H1 (cell line): ENCODE data around the gene ARHGEF1. TPM values are rescaled to one million over a fixed set of nuclear protein-coding genes. Genes with fewer than 3 reads are reported as not detected.

Source experiments
- CBX8 ChIP-seq: fragments of 300-800, 300-1000 bp; sonication (generic); IDR thresholded peaks from 2 replicates; pipeline ENCODE4 v1.7.1; 2016; ENCODE audit warnings: low read depth, low read length, borderline replicate concordance
- CHD1 ChIP-seq: IDR thresholded peaks from 2 replicates; pipeline ENCODE4 v1.6.1; 2012; ENCODE audit warnings: low read depth, low read length, improper control_type of control experiment
- SIX5 ChIP-seq: IDR thresholded peaks from 2 replicates; pipeline ENCODE4 v1.6.1; 2011; ENCODE audit warnings: mild to moderate bottlenecking, low read depth, low read length
- polyA plus RNA-seq, 7 experiments: library from polyadenylated mRNA; depleted of rRNA in 3 of 7; stranded (reverse) in 5 of 7; unstranded in 2 of 7; fragments of >200 nt in 5 of 7; fragments of 200-250 nt in 2 of 7; gene quantifications; 1 replicate in 5 of 7; 2 replicates in 1 of 7; 4 replicates in 1 of 7; pipeline versions ENCODE4 v1.2.1 to v1.2.3, GENCODE V29; 2011 to 2013; ENCODE audit warnings: missing spikeins in 2 of 7, mixed read lengths in 2 of 7
- total RNA-seq: library from RNA; stranded (reverse); fragmentation: NEBNext Ultra II Directional; extraction: Animal tissue kit (Norgen Biotek cat#: 25700); gene quantifications from 2 replicates; pipeline ENCODE4 v1.2.1, GENCODE V29; 2021
- TF ChIP-seq, protein P1 (sequence below): fragments of 300-600 bp; sonication (generic); IDR thresholded peaks from 2 replicates; pipeline ENCODE4 v1.7.1; 2012; ENCODE audit warnings: low read length, moderate library complexity, mild to moderate bottlenecking, inconsistent platforms; ENCODE audit not compliant: insufficient replicate concordance

Gene ARHGEF1
- total and polyA plus RNA-seq, 2 of the 8 experiments (the other 6 are each of a cell fraction or from before 2014, with no cell fraction given), result 23.0 to 49.0 TPM

- TF ChIP-seq, protein P1, sequence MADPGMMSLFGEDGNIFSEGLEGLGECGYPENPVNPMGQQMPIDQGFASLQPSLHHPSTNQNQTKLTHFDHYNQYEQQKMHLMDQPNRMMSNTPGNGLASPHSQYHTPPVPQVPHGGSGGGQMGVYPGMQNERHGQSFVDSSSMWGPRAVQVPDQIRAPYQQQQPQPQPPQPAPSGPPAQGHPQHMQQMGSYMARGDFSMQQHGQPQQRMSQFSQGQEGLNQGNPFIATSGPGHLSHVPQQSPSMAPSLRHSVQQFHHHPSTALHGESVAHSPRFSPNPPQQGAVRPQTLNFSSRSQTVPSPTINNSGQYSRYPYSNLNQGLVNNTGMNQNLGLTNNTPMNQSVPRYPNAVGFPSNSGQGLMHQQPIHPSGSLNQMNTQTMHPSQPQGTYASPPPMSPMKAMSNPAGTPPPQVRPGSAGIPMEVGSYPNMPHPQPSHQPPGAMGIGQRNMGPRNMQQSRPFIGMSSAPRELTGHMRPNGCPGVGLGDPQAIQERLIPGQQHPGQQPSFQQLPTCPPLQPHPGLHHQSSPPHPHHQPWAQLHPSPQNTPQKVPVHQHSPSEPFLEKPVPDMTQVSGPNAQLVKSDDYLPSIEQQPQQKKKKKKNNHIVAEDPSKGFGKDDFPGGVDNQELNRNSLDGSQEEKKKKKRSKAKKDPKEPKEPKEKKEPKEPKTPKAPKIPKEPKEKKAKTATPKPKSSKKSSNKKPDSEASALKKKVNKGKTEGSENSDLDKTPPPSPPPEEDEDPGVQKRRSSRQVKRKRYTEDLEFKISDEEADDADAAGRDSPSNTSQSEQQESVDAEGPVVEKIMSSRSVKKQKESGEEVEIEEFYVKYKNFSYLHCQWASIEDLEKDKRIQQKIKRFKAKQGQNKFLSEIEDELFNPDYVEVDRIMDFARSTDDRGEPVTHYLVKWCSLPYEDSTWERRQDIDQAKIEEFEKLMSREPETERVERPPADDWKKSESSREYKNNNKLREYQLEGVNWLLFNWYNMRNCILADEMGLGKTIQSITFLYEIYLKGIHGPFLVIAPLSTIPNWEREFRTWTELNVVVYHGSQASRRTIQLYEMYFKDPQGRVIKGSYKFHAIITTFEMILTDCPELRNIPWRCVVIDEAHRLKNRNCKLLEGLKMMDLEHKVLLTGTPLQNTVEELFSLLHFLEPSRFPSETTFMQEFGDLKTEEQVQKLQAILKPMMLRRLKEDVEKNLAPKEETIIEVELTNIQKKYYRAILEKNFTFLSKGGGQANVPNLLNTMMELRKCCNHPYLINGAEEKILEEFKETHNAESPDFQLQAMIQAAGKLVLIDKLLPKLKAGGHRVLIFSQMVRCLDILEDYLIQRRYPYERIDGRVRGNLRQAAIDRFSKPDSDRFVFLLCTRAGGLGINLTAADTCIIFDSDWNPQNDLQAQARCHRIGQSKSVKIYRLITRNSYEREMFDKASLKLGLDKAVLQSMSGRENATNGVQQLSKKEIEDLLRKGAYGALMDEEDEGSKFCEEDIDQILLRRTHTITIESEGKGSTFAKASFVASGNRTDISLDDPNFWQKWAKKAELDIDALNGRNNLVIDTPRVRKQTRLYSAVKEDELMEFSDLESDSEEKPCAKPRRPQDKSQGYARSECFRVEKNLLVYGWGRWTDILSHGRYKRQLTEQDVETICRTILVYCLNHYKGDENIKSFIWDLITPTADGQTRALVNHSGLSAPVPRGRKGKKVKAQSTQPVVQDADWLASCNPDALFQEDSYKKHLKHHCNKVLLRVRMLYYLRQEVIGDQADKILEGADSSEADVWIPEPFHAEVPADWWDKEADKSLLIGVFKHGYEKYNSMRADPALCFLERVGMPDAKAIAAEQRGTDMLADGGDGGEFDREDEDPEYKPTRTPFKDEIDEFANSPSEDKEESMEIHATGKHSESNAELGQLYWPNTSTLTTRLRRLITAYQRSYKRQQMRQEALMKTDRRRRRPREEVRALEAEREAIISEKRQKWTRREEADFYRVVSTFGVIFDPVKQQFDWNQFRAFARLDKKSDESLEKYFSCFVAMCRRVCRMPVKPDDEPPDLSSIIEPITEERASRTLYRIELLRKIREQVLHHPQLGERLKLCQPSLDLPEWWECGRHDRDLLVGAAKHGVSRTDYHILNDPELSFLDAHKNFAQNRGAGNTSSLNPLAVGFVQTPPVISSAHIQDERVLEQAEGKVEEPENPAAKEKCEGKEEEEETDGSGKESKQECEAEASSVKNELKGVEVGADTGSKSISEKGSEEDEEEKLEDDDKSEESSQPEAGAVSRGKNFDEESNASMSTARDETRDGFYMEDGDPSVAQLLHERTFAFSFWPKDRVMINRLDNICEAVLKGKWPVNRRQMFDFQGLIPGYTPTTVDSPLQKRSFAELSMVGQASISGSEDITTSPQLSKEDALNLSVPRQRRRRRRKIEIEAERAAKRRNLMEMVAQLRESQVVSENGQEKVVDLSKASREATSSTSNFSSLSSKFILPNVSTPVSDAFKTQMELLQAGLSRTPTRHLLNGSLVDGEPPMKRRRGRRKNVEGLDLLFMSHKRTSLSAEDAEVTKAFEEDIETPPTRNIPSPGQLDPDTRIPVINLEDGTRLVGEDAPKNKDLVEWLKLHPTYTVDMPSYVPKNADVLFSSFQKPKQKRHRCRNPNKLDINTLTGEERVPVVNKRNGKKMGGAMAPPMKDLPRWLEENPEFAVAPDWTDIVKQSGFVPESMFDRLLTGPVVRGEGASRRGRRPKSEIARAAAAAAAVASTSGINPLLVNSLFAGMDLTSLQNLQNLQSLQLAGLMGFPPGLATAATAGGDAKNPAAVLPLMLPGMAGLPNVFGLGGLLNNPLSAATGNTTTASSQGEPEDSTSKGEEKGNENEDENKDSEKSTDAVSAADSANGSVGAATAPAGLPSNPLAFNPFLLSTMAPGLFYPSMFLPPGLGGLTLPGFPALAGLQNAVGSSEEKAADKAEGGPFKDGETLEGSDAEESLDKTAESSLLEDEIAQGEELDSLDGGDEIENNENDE, result no peak
- TF ChIP-seq CBX8 (no peak), SIX5 (no peak), CHD1 (no peak)
Observed at GRCh38 chr19:41955521-41955920, 72.5 kb downstream of the ARHGEF1 start (continued).
